Endothelial cell of umbilical vein (primary cell): ENCODE data around the gene RAB20. TPM values are rescaled to one million over a fixed set of nuclear protein-coding genes. Genes with fewer than 3 reads are reported as not detected.

Experiments
- BruUV-seq: library from RNA; stranded (reverse); fragments of 400-500 nt; replicated peaks from 2 replicates; lab custom pipeline; 2021; lab: Mats Ljungman, UMichigan
- CTCF ChIA-PET: fragments of 300-600, 350-600 bp; sonication (Branson Sonifier 250); formaldehyde crosslinking; loops from one replicate; lab custom pipeline; 2021; ENCODE audit warnings: antibody characterized with exemption, inconsistent platforms; lab: Charles Lee
- POLR2A ChIA-PET: fragments of 300-600, 350-600 bp; sonication (Branson Sonifier 250); formaldehyde crosslinking; loops from one replicate; lab custom pipeline; 2021; ENCODE audit warnings: antibody characterized with exemption, inconsistent platforms; lab: Charles Lee
- DNase-seq: peaks from one replicate; pipeline ENCODE4 v3.0.0-alpha.2; 2011; ENCODE audit warnings: low read depth, low spot score
- FAIRE-seq: peaks from 2 replicates; lab custom pipeline; 2011; peaks lifted over from hg19 to GRCh38; lab: Jason Lieb, UNC
- H2AFZ ChIP-seq: 2 replicates; pipeline ENCODE4 v1.6.0; 2012; ENCODE audit warnings: low read depth, low read length, control low read depth, inconsistent platforms
- H3K27ac ChIP-seq: 2 replicates; pipeline ENCODE4 v1.5.1; 2011; ENCODE audit warnings: low read depth, mild to moderate bottlenecking, control low read depth, low read length, moderate library complexity; ENCODE audit not compliant: insufficient read depth
- H3K27me3 ChIP-seq, 2 experiments: 2 replicates each; pipeline versions ENCODE4 v1.6.0 to v1.6.1; 2011; ENCODE audit warnings: low read length in 2 of 2, mixed read lengths in 1 of 2; ENCODE audit not compliant: control insufficient read depth in 2 of 2, insufficient read depth in 2 of 2
- H3K36me3 ChIP-seq, 2 experiments: 2 replicates in 1 of 2; 3 replicates in 1 of 2; pipeline ENCODE4 v1.5.1; 2011; ENCODE audit warnings: low read length in 2 of 2, mild to moderate bottlenecking in 1 of 2, moderate library complexity in 1 of 2; ENCODE audit not compliant: control insufficient read depth in 2 of 2, insufficient read depth in 2 of 2; ENCODE audit errors: extremely low read depth in 1 of 2
- H3K4me1 ChIP-seq: 3 replicates; pipeline ENCODE4 v1.5.1; 2011; ENCODE audit warnings: mild to moderate bottlenecking, low read length; ENCODE audit not compliant: control insufficient read depth, insufficient read depth; ENCODE audit errors: extremely low read depth
- H3K4me2 ChIP-seq: 2 replicates; pipeline ENCODE4 v1.6.1; 2011; ENCODE audit warnings: low read length, control low read depth, mixed read lengths; ENCODE audit not compliant: insufficient read depth
- H3K4me3 ChIP-seq, 3 experiments: fragments of 200-600 bp in 1 of 3; sonication (generic), shearing (Covaris generic) in 1 of 3; replicated peaks in 1 of 3; 2 replicates each; pipeline ENCODE4 v1.5.1; 2011 to 2016; ENCODE audit warnings: control low read depth in 3 of 3, low read length in 3 of 3, mild to moderate bottlenecking in 2 of 3, inconsistent platforms in 1 of 3, low read depth in 1 of 3, moderate library complexity in 1 of 3; ENCODE audit not compliant: insufficient read depth in 1 of 3
- H3K79me2 ChIP-seq: 2 replicates; pipeline ENCODE4 v1.6.0; 2012; ENCODE audit warnings: low read length, inconsistent platforms; ENCODE audit not compliant: control insufficient read depth, insufficient read depth
- H3K9ac ChIP-seq: replicated peaks from 2 replicates; pipeline ENCODE3; 2011; ENCODE audit warnings: low read length, control low read depth; ENCODE audit not compliant: insufficient read depth; ENCODE audit errors: extremely low read depth
- H3K9me1 ChIP-seq: replicated peaks from 3 replicates; pipeline ENCODE4 v1.6.0; 2011; ENCODE audit warnings: mild to moderate bottlenecking, low read length; ENCODE audit not compliant: control insufficient read depth, insufficient read depth; ENCODE audit errors: extremely low read depth
- H3K9me3 ChIP-seq: replicated peaks from 2 replicates; pipeline ENCODE4 v1.5.1; 2012; ENCODE audit warnings: low read length, inconsistent platforms; ENCODE audit not compliant: control insufficient read depth, insufficient read depth
- H4K20me1 ChIP-seq: replicated peaks from 2 replicates; pipeline ENCODE3; 2011; ENCODE audit warnings: mild to moderate bottlenecking, low read length; ENCODE audit not compliant: control insufficient read depth, insufficient read depth; ENCODE audit errors: extremely low read depth
- CTCF ChIP-seq, 2 donors: IDR thresholded peaks; 1 replicate in 1 of 2; 2 replicates in 1 of 2; pipeline ENCODE4 v1.5.1; 2011; ENCODE audit warnings: low read length in 2 of 2, mild to moderate bottlenecking in 2 of 2, moderate library complexity in 2 of 2, control low read depth in 1 of 2, inconsistent platforms in 1 of 2, low read depth in 1 of 2; ENCODE audit not compliant: insufficient read depth in 1 of 2; ENCODE audit errors: extremely low read depth in 1 of 2
- MAX ChIP-seq: IDR thresholded peaks from 2 replicates; pipeline ENCODE4 v1.6.1; 2011; ENCODE audit not compliant: insufficient read depth, insufficient read length
- dilution Hi-C: fragments of 300-500 bp; cut with MboI; formaldehyde crosslinking; loops from one replicate; pipeline ENCODE4 v1.15.0; 2019; ENCODE audit warnings: low sequenced_read_pairs; ENCODE audit not compliant: extremely low pct_ligation_motif_present
- intact Hi-C: fragments of 100-400 bp; cut with micrococcal nuclease; formaldehyde crosslinking; loops from one replicate; pipeline ENCODE4 v1.10.0; 2022
- polyA plus RNA-seq, 4 experiments: library from polyadenylated mRNA; depleted of rRNA in 3 of 4; stranded (reverse) in 3 of 4; unstranded in 1 of 4; fragments of >200 nt; gene quantifications; 2 replicates each; pipeline versions ENCODE4 v1.2.1 to v1.2.3, GENCODE V29; 2011 to 2012; ENCODE audit warnings: missing spikeins in 1 of 4
- total RNA-seq: library from RNA; stranded (reverse); gene quantifications from 2 replicates; pipeline ENCODE4 v1.2.3, GENCODE V29; 2021

The RAB20 gene
- total and polyA plus RNA-seq, 2 donors (not counting 3 experiments of a cell fraction or from before 2014, with no cell fraction given): 1.3 to 1.7 TPM

- peaks cover 31 to 53% of the 10 kb centered on the region in 2 experiments for H3K36me3 ChIP-seq
- dilution Hi-C loops: no loop called here
- CTCF ChIA-PET: no interaction called here
- H3K27ac ChIP-seq: no peak overlapping the region
- BruUV-seq: no TSS peak
- no peak overlapping the region for H3K9ac ChIP-seq
- no peaks in the 10 kb centered on the region for H3K27me3 ChIP-seq
- H3K4me2 ChIP-seq: no peak overlapping the region
- H4K20me1 ChIP-seq: no peaks in the 10 kb centered on the region
- no peak overlapping the region for H2AFZ ChIP-seq
- TF ChIP-seq CTCF (IDR thresholded peaks at IDR 0.05; ENCODE audit: extremely low read depth in 1 of 2, insufficient read depth in 1 of 2, low read depth in 1 of 2, low read length in 2 of 2) (no peak), MAX (no peak)
- POLR2A ChIA-PET: no interaction called here
- no peaks in the 10 kb centered on the region for H3K4me1 ChIP-seq
- intact Hi-C loops: no loop called here
- no peak overlapping the region for H3K4me3 ChIP-seq
- no peaks in the 10 kb centered on the region for H3K79me2 ChIP-seq
- no peaks in the 10 kb centered on the region for H3K9me1 ChIP-seq
- H3K9me3 ChIP-seq: no peaks in the 10 kb centered on the region
- DNase-seq (no peak), FAIRE-seq (no peak)
Measured at GRCh38 chr13:110492679-110493593, 68.6 kb downstream of the RAB20 start.
